ENCODE measurements around the gene POLR3C.
"Not testable (repeated sequence)": the region's sequence is repeated elsewhere in the genome, so short reads cannot be mapped to it uniquely, and the experiment has no call there.

Gene POLR3C

GRCh38 chr1:145823565-145824498 lies at the start of gene POLR3C, which contains the start of gene RNF115:
POLR3C (plus strand) TSS chr1:145824200; CDS start chr1:145825777, 1,577 bp downstream.
RNF115 (minus strand) TSS chr1:145824095; CDS start chr1:145823873, 222 bp downstream.
- peak; percentile 86 for DNase-seq

- DNase-seq = no peak
These were observed 46.4 kb upstream of the POLR3C start for GRCh38 chr1:145777357-145778145.

GRCh38 chr1:145778146-145778540 lies 45.9 kb upstream of the POLR3C start:
- DNase-seq = no peak

GRCh38 chr1:145782272-145783099 lies 41.5 kb upstream of the POLR3C start:
- no peak for DNase-seq

- no peak for DNase-seq
These were observed 39.6 kb upstream of the POLR3C start for GRCh38 chr1:145784409-145784808.

GRCh38 chr1:145785547-145785946 lies 38.5 kb upstream of the POLR3C start:
- no peak for DNase-seq

GRCh38 chr1:145786271-145786670 lies 37.7 kb upstream of the POLR3C start:
- DNase-seq = no peak

GRCh38 chr1:145788580-145788979 lies 35.4 kb upstream of the POLR3C start:
- no peak for DNase-seq

GRCh38 chr1:145791860-145792259 lies 32.1 kb upstream of the POLR3C start:
- not testable (repeated sequence) for DNase-seq

- no peak for DNase-seq
These were observed 31.5 kb upstream of the POLR3C start for GRCh38 chr1:145792484-145792883.

GRCh38 chr1:145795257-145795881 lies 28.6 kb upstream of the POLR3C start:
- DNase-seq = no peak

- no peak for DNase-seq
These were observed 27.2 kb upstream of the POLR3C start for GRCh38 chr1:145796753-145797152.

GRCh38 chr1:145799806-145800205 lies 24.2 kb upstream of the POLR3C start:
- DNase-seq = no peak

GRCh38 chr1:145804235-145805045 lies 19.6 kb upstream of the POLR3C start:
- DNase-seq = no peak

GRCh38 chr1:145805057-145805456 lies 18.9 kb upstream of the POLR3C start:
- no peak for DNase-seq

- DNase-seq = no peak
These were observed 17.6 kb upstream of the POLR3C start for GRCh38 chr1:145806408-145806807.

- no peak for DNase-seq
These were observed 17.2 kb upstream of the POLR3C start for GRCh38 chr1:145806844-145807243.

- not testable (repeated sequence) for DNase-seq
These were observed 10.8 kb upstream of the POLR3C start for GRCh38 chr1:145812977-145813810.

GRCh38 chr1:145818095-145818494 lies 5.9 kb upstream of the POLR3C start:
- not testable (repeated sequence) for DNase-seq

GRCh38 chr1:145822779-145823331 lies 1.1 kb upstream of the POLR3C start:
- DNase-seq = not testable (repeated sequence)

Data from NCI-H1048 (cell line).